GM23338 (cell line): ENCODE data around the gene SYK. TPM values are rescaled to one million over a fixed set of nuclear protein-coding genes. Genes with fewer than 3 reads are reported as not detected.

Experiments
- ATAC-seq: fragments of 200-7000 bp; cut with Tn5 transposase; 3 replicates; pipeline ENCODE4 v1.9.1; 2020
- DNase-seq: peaks from one replicate; pipeline ENCODE4 v3.0.0-alpha.2; 2015; ENCODE audit warnings: low spot score
- H2AFZ ChIP-seq: fragments of 200-600 bp; sonication (generic); 2 replicates; pipeline ENCODE4 v1.8.0; 2016; ENCODE audit warnings: antibody characterized with exemption, mild to moderate bottlenecking, moderate library complexity
- H3F3A ChIP-seq: fragments of 200-600 bp; sonication (generic); replicated peaks from 2 replicates; pipeline ENCODE4 v1.8.0; 2017; ENCODE audit warnings: antibody characterized with exemption, mixed run types, low read depth
- H3K27ac ChIP-seq: fragments of 200-600 bp; sonication (generic); 2 replicates; pipeline ENCODE4 v1.6.1; 2016; ENCODE audit warnings: low read depth
- H3K27me3 ChIP-seq: fragments of 200-600 bp; sonication (generic); 2 replicates; pipeline ENCODE4 v1.8.0; 2016; ENCODE audit warnings: mild to moderate bottlenecking, mixed run types, moderate library complexity; ENCODE audit not compliant: insufficient read depth
- H3K36me3 ChIP-seq: fragments of 200-600 bp; sonication (generic); 2 replicates; pipeline ENCODE4 v1.8.0; 2016; ENCODE audit warnings: mild to moderate bottlenecking; ENCODE audit not compliant: insufficient read depth
- H3K4me1 ChIP-seq: fragments of 200-600 bp; sonication (generic); 2 replicates; pipeline ENCODE4 v1.8.0; 2016; ENCODE audit warnings: mild to moderate bottlenecking, moderate library complexity; ENCODE audit not compliant: insufficient read depth
- H3K4me2 ChIP-seq: fragments of 200-600 bp; sonication (generic); 2 replicates; pipeline ENCODE4 v1.7.1; 2017; ENCODE audit warnings: mixed run types
- H3K4me3 ChIP-seq: fragments of 200-600 bp; sonication (generic); 2 replicates; pipeline ENCODE4 v1.6.1; 2016; ENCODE audit warnings: mixed run types
- H3K79me2 ChIP-seq: fragments of 200-600 bp; sonication (generic); replicated peaks from 2 replicates; pipeline ENCODE4 v1.8.0; 2017; ENCODE audit warnings: mild to moderate bottlenecking; ENCODE audit not compliant: insufficient read depth
- H3K9me2 ChIP-seq: fragments of 200-600 bp; sonication (generic); 2 replicates; pipeline ENCODE4 v1.8.0; 2017; ENCODE audit not compliant: insufficient read depth
- H4K20me1 ChIP-seq: fragments of 200-600 bp; sonication (generic); replicated peaks from 2 replicates; pipeline ENCODE4 v1.8.0; 2017; ENCODE audit warnings: mild to moderate bottlenecking; ENCODE audit not compliant: insufficient read depth
- H3K27ac Mint-ChIP-seq: 2 replicates; pipeline ENCODE4 v1.8.0; 2020; ENCODE audit warnings: inconsistent platforms, mild to moderate bottlenecking, moderate library complexity, mixed read lengths
- H3K27me3 Mint-ChIP-seq: 3 replicates; pipeline ENCODE4 v1.8.0; 2022; ENCODE audit warnings: low read depth, mild to moderate bottlenecking, moderate library complexity, mixed read lengths, inconsistent platforms; ENCODE audit not compliant: insufficient read depth, poor library complexity
- H3K36me3 Mint-ChIP-seq: 3 replicates; pipeline ENCODE4 v1.8.0; 2021; ENCODE audit warnings: low read depth, mild to moderate bottlenecking, inconsistent platforms, moderate library complexity, mixed read lengths
- H3K4me1 Mint-ChIP-seq: 3 replicates; pipeline ENCODE4 v1.8.0; 2020; ENCODE audit warnings: mild to moderate bottlenecking, inconsistent platforms, mixed read lengths
- H3K4me3 Mint-ChIP-seq: 3 replicates; pipeline ENCODE4 v1.8.0; 2021; ENCODE audit warnings: moderate library complexity, mild to moderate bottlenecking, inconsistent platforms, mixed read lengths
- H3K9me3 Mint-ChIP-seq: 3 replicates; pipeline ENCODE4 v1.8.0; 2020; ENCODE audit warnings: moderate library complexity, mild to moderate bottlenecking, inconsistent platforms, mixed read lengths
- CREB1 ChIP-seq: fragments of 250-450 bp; sonication (Bioruptor Pico); IDR thresholded peaks from 2 replicates; pipeline ENCODE4 v1.5.0; 2020; ENCODE audit warnings: low read depth, mild to moderate bottlenecking, moderate library complexity
- CTCF ChIP-seq, 2 experiments: fragments of 200-600 bp in 1 of 2; sonication (generic) in 1 of 2; conservative IDR thresholded peaks; 2 replicates each; pipeline versions ENCODE4 v1.5.1 to v1.6.1; 2016 to 2017; ENCODE audit warnings: antibody characterized with exemption in 2 of 2, low read depth in 2 of 2, mild to moderate bottlenecking in 2 of 2, moderate library complexity in 1 of 2
- ETS1 ChIP-seq: IDR thresholded peaks from 2 replicates; pipeline ENCODE4 v1.6.1; 2016; ENCODE audit warnings: antibody characterized with exemption
- EZH2 ChIP-seq: fragments of 200-600 bp; sonication (generic); IDR thresholded peaks from one replicate; pipeline ENCODE4 v1.8.0; 2017; ENCODE audit warnings: antibody characterized with exemption, mild to moderate bottlenecking, low read depth; ENCODE audit not compliant: unreplicated experiment
- EZH2phosphoT487 ChIP-seq: fragments of 200-600 bp; sonication (generic); IDR thresholded peaks from one replicate; pipeline ENCODE4 v1.8.1; 2018; ENCODE audit warnings: antibody characterized with exemption; ENCODE audit not compliant: unreplicated experiment
- JUNB ChIP-seq: IDR thresholded peaks from one replicate; pipeline ENCODE4 v1.6.1; 2016; ENCODE audit warnings: antibody characterized with exemption; ENCODE audit not compliant: unreplicated experiment
- NANOG ChIP-seq: IDR thresholded peaks from 2 replicates; pipeline ENCODE4 v1.6.1; 2016; ENCODE audit warnings: antibody characterized with exemption, borderline replicate concordance
- POLR2AphosphoS5 ChIP-seq: IDR thresholded peaks from 2 replicates; pipeline ENCODE4 v1.6.1; 2016; ENCODE audit warnings: antibody characterized with exemption, low read depth
- REST ChIP-seq: IDR thresholded peaks from one replicate; pipeline ENCODE4 v1.6.1; 2018; ENCODE audit warnings: antibody characterized with exemption; ENCODE audit not compliant: unreplicated experiment
- STAT1 ChIP-seq: IDR thresholded peaks from one replicate; pipeline ENCODE4 v1.6.1; 2016; ENCODE audit warnings: antibody characterized with exemption; ENCODE audit not compliant: unreplicated experiment
- ZNF114 ChIP-seq: fragments of 250-450 bp; sonication (Bioruptor Pico); IDR thresholded peaks from 2 replicates; pipeline ENCODE4 v1.5.0; 2020; ENCODE audit warnings: mild to moderate bottlenecking, moderate library complexity
- ZNF331 ChIP-seq: fragments of 250-450 bp; sonication (Bioruptor Pico); IDR thresholded peaks from 2 replicates; pipeline ENCODE4 v1.5.0; 2020; ENCODE audit warnings: low read depth, mild to moderate bottlenecking, moderate library complexity
- ZNF462 ChIP-seq: fragments of 250-450 bp; sonication (Bioruptor Pico); IDR thresholded peaks from 2 replicates; pipeline ENCODE4 v1.5.0; 2020; ENCODE audit warnings: mild to moderate bottlenecking, moderate library complexity
- polyA plus RNA-seq: library from polyadenylated mRNA; unstranded; fragments of >200 nt; fragmentation: Nextera tagmentation; extraction: Ambion mirVana; gene quantifications from 2 replicates; pipeline ENCODE4 v1.2.1, GENCODE V29; 2016
- total RNA-seq: library from RNA; depleted of rRNA; stranded (reverse); fragments of >200 nt; shearing (Covaris generic); gene quantifications from 2 replicates; pipeline ENCODE4 v1.2.3, GENCODE V29; 2014

The SYK gene
- total and polyA plus RNA-seq, 2 experiments from 2014 or later: 1.5 to 5.8 TPM

GRCh38 chr9:90945336-90945735 is 143.7 kb downstream of the SYK start:
- no peaks in the 10 kb centered on the region; the same call in 1 of the 2 replicates for H4K20me1 ChIP-seq
- H3K9me2 ChIP-seq: 0 out of 2 replicates have a peak, but pooled peaks cover 2% of the 10 kb centered on the region
- no peak overlapping the region for H3K4me2 ChIP-seq
- no peaks in the 10 kb centered on the region for H3K79me2 ChIP-seq
- no peak for ATAC-seq
- no peak overlapping the region for H3K27ac ChIP-seq
- Mint-ChIP-seq H3K27ac (no peak overlapping the region), H3K9me3 (no peaks in the 10 kb centered on the region), H3K27me3 (peaks cover 5% of the 10 kb centered on the region), H3K4me3 (no peak overlapping the region), H3K4me1 (peaks cover 7% of the 10 kb centered on the region; the same call in 2 of the 3 replicates), H3K36me3 (no peaks in the 10 kb centered on the region; the same call in 2 of the 3 replicates)
- no peak overlapping the region for H3K4me3 ChIP-seq
- no peaks in the 10 kb centered on the region for H3F3A ChIP-seq
- no peaks in the 10 kb centered on the region for H3K36me3 ChIP-seq
- no peaks in the 10 kb centered on the region for H3K4me1 ChIP-seq
- DNase-seq: no peak
- no peak overlapping the region for H2AFZ ChIP-seq
- no peaks in the 10 kb centered on the region for H3K27me3 ChIP-seq
- TF ChIP-seq NANOG (no peak), ZNF462 (CRISPR knock-in tag) (no peak), ETS1 (no peak), CREB1 (CRISPR knock-in tag) (no peak), EZH2phosphoT487 (no peak), ZNF331 (no peak), REST (no peak), CTCF (conservative IDR thresholded peaks at IDR 0.05; ENCODE audit: low read depth in 2 of 2) (no peak), JUNB (no peak), ZNF114 (CRISPR knock-in tag) (no peak), STAT1 (no peak), POLR2AphosphoS5 (no peak), EZH2 (no peak)
